GM12874 (cell line): ENCODE measurements around the gene RFNG.

Experiments used
- TF ChIP-seq, protein P1 (sequence below): IDR thresholded peaks from 2 replicates; pipeline ENCODE4 v1.5.1; 2011; ENCODE audit warnings: low read depth, mild to moderate bottlenecking, control low read depth, low read length, moderate library complexity; ENCODE audit not compliant: insufficient read depth

RFNG gene

DNA sequence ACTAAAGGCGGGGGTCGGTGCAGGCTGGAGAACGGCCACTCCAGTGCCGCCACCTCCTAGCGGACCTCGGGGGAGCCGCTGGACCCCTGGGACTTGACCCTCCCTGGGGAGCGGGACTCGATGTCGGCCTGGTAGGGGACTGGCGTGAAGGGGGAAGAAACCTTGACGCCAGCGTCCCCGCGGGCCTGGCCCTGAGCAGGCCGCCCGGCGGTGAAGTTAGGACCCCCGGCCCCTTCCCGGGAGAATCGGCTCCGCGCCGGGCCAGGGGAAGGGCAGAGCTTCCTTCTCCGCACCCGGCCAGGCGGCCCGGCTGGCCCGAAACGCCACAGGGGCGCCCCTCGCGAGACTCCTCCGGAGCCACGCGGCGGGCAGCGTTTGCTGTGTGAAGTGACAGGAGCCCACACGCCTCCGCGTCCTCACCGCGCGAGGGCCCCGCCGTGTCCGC lies 13.6 kb upstream of the RFNG start:
- TF ChIP-seq, protein P1, sequence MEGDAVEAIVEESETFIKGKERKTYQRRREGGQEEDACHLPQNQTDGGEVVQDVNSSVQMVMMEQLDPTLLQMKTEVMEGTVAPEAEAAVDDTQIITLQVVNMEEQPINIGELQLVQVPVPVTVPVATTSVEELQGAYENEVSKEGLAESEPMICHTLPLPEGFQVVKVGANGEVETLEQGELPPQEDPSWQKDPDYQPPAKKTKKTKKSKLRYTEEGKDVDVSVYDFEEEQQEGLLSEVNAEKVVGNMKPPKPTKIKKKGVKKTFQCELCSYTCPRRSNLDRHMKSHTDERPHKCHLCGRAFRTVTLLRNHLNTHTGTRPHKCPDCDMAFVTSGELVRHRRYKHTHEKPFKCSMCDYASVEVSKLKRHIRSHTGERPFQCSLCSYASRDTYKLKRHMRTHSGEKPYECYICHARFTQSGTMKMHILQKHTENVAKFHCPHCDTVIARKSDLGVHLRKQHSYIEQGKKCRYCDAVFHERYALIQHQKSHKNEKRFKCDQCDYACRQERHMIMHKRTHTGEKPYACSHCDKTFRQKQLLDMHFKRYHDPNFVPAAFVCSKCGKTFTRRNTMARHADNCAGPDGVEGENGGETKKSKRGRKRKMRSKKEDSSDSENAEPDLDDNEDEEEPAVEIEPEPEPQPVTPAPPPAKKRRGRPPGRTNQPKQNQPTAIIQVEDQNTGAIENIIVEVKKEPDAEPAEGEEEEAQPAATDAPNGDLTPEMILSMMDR, result no peak

DNA sequence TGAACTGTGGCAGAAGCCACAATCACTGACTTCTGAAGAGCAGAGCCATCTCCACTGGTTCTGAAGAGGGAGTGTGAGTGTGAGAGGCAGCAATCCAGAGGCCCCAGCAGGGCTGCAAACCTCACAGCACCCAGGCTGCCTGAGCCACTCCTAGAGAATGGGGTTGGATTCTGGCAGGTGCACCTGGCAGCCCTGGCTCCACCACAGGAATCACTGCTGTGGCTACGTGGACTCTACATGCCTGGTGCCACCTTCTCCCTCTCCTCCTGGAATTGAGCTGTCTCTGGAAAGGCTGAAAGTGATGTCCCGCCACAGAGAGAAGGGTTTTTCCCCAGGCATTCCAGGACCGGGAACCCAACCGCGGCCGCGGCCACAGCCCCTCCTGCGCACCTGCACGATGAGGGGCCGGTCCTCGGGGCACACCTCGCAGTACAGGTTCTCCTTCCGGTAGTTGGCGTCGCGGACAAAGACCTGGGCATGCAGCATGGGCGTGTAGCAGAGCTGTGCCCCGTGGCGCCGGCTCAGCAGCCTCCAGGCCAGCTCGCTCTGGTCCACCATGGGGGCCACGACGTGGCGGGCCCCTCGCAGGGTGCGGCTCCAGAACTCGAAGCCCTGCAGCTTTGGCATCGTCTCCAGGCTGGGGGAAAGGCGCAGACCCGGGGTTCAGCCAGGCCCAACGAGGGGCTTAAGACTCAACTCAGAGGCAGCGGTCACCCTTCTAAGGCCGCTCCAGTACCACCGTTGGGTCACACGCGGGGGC lies 13.0 kb upstream of the RFNG start:
- TF ChIP-seq, protein P1, result no peak

DNA sequence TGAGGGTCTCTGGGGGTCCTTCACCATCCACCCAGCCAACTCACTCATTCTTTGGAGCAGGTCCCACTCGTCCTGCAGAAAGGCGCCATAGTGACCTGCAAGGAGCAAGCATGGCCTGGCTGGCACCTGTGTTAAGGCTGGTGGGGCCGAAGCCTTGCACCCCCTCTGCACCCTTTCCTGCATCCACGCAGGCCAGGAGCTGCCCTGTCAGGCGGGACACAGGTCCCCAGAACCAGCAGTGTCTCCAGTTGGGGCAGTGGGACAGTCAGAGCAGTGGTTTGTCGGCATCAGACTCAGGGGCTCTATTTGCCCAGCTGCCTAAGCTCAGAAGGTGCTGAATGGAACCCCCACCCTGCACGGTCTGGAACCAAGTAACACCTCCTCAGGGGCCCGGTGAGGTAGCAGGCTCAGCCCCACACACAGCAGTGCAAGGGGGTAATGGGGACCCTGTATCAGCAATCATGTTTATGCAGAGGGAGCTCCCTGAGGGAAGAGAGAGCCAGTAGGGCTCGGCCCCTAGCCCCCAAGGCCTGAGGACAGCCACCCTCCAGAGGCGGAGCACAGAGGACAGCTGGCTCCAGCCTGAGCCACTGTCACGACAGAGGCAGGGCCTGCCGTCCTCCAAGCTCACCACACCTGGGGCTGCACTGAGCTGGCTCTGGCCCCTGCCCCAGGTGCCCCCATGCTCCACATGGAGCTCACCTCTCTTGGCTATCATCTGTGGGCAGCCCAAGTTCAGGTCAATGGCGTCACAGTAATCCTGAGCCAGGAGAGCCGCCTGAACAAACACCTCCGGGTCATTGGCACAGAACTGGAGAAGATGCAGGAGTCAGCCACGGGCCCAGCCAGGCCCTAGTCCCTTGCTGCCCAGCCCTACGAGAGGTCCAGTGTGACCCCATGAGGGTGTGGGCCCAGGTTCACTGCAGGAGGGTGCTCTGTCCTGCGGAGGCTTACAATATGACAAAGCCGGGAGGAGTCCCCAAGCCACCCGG lies 12.1 kb upstream of the RFNG start:
- TF ChIP-seq, protein P1, result no peak

DNA sequence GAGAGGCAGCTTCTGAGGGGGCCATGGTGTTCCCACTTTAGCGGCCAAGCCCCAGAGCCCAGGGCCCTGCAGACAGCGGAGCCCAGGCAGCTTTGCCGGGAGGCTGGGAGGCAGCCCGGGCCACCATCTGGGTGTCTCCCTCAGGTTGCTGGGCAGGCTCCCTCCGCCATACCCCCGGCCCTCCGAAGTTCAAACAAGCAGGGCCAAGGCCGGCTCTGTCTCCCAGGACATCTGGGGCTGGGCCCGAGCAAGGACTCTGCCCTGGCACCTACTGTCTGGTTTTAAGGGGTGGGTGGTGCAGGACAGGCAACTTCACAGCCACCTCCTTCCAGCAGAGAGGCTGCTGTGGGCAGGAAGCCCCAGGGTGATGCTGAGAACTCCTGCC lies 11.4 kb upstream of the RFNG start:
- TF ChIP-seq, protein P1, result no peak

DNA sequence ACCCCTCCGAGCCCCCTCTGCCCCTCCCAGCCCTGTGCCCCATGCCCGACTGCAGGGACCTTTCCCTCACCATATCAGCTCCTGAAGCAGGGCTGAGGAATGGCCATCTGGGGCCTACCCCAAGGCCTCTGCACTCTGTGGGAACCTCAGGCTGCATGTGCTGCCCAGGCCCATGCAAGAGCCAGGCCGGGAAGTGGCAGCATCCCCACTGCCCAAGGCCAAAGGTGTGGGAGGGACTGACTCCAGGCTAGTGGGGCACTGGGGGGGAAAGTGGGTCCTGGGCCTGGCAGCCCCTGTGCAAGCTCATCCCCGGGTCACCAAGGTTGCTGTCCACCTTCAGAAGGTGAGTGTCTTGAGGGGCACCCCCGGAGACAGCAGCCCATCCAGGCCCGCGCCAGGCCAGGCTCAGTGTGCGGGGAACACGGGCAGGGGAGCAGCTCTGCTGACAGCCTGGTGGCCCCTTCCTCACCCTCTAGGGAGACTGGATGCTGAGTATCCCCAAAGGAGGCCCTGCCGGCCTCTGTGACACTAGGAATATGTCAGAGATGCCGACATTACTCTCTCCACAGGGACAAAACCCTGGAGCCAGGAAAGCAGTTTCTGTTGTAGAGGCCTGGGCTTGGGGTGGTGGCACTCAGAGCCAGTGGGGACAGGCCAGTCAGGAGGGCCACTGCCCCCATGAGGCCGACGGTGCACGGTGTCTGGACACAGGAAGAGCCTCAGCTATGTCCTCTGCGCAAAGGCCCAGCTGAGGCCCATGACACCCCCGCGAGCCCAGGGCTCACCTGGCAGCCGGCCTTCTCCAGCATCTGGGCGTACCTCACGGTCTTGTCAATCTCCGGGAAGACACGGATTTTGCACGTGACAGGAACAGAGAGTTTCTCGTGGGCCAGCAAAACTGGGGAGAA lies 10.7 kb upstream of the RFNG start:
- TF ChIP-seq, protein P1, result no peak

DNA sequence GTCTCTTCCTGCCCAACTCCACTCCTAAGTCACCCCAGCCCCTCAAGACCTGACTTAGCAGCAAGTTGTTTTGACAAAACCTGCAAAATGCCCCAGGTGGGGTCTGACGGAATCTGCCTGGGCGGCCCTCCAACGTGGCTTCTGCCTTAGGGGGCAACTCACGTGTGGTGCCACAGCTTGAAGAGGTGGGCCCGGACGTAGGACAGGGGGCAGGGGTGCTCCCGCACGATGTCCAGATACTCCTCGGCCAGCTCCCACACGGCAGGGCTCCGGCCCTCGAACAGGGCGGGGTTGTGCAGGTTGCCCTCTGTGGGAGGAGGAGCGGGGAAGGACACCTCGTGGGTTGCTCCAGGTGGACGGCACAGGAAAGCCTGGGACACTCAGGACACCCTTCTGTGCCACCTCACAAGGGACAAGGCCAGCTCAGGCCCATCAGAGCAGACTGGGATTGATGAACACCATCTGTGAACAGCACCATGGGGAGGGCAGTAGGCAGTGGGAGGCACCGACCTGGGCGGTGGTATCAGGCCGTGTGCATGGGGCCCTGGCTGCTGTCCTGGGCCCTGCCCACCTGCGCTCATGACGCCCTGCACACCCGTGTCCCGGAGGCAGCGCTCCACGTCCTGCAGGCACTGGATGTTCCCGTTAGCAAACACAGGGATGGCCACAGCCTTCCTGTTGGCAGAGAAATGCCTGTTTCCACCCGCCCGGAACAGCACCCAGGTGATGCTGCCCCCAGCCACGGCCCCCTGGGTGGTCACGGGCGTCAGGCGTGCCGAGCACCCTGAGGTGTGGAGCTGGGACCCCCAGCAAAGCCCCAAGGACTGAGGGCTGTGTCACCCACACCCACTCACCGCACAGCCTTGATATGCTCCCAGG lies 9.7 kb upstream of the RFNG start:
- TF ChIP-seq, protein P1, result no peak
